A549 (cell line): ENCODE data around the gene ZCWPW1. TPM values are rescaled to one million over a fixed set of nuclear protein-coding genes. Genes with fewer than 3 reads are reported as not detected.
A peak's percentile ranks its signal among the peaks of the same experiment; 100 is the strongest.

ENCODE experiments used
- ATAC-seq, 2 experiments: fragments of 200-7000 bp in 1 of 2; fragments of >200 bp in 1 of 2; cut with Nextera tagmentation in 1 of 2; cut with Tn5 transposase in 1 of 2; 3 replicates each; pipeline versions ENCODE4 v1.8.0 to v1.9.1; 2018 to 2020; ENCODE audit warnings: mild to moderate bottlenecking in 1 of 2, moderate library complexity in 1 of 2
- CTCF ChIA-PET: fragments of 300-600 bp; sonication (Branson Sonifier 250); formaldehyde crosslinking; extraction: SDS; loops from one replicate; lab custom pipeline; 2021; ENCODE audit warnings: antibody characterized with exemption, inconsistent platforms; lab: Yijun Ruan, JAX
- POLR2A ChIA-PET: fragments of 350-600 bp; formaldehyde crosslinking; extraction: SDS; loops from one replicate; lab custom pipeline; 2021; ENCODE audit warnings: antibody characterized with exemption, inconsistent platforms; lab: Yijun Ruan, JAX
- DNase-seq, 2 experiments: peaks; one replicate each; pipeline versions ENCODE4 v3.0.0 to v3.0.0-alpha.2; 2011 to 2016; ENCODE audit warnings: low read depth in 1 of 2, low spot score in 1 of 2
- FAIRE-seq: peaks from 2 replicates; lab custom pipeline; 2011; peaks lifted over from hg19 to GRCh38; lab: Jason Lieb, UNC
- H3K27ac ChIP-seq, 2 experiments: fragments of >200 bp; sonication (Bioruptor Twin); formaldehyde crosslinking; 3 replicates each; pipeline ENCODE4 v1.5.1; 2016 to 2017
- H3K4me1 ChIP-seq: fragments of >200 bp; sonication (Bioruptor Twin); formaldehyde crosslinking; 3 replicates; pipeline ENCODE4 v1.6.1; 2016
- H3K4me2 ChIP-seq: fragments of >200 bp; sonication (Bioruptor Twin); formaldehyde crosslinking; 3 replicates; pipeline ENCODE4 v1.6.1; 2016
- H3K4me3 ChIP-seq: fragments of >200 bp; sonication (Bioruptor Twin); formaldehyde crosslinking; 3 replicates; pipeline ENCODE4 v1.5.1; 2016
- H3K9me3 ChIP-seq: fragments of >200 bp; sonication (Bioruptor Twin); formaldehyde crosslinking; 3 replicates; pipeline ENCODE4 v1.6.1; 2016
- CBX2 ChIP-seq: fragments of 200-600 bp; sonication (generic); IDR thresholded peaks from 2 replicates; pipeline ENCODE4 v1.6.1; 2016; ENCODE audit warnings: low read depth, mild to moderate bottlenecking, borderline replicate concordance
- CHD4 ChIP-seq: fragments of 200-600 bp; sonication (generic); IDR thresholded peaks from 2 replicates; pipeline ENCODE4 v1.6.1; 2016; ENCODE audit warnings: antibody characterized with exemption, mild to moderate bottlenecking, borderline replicate concordance
- EHF ChIP-seq: fragments of 250-450 bp; sonication (Bioruptor Pico); IDR thresholded peaks from 2 replicates; pipeline ENCODE4 v1.5.0; 2020; ENCODE audit warnings: mild to moderate bottlenecking
- GATA3 ChIP-seq: IDR thresholded peaks from 2 replicates; pipeline ENCODE4 v1.6.1; 2012; ENCODE audit warnings: borderline replicate concordance
- JUN ChIP-seq, 2 experiments: fragments of >200 bp; sonication (Bioruptor Twin); formaldehyde crosslinking; IDR thresholded peaks; 2 replicates in 1 of 2; 3 replicates in 1 of 2; pipeline ENCODE4 v1.6.1; 2016 to 2017
- MAFK ChIP-seq: fragments of 450-650 bp; IDR thresholded peaks from 2 replicates; pipeline ENCODE4 v1.6.1; 2014; ENCODE audit not compliant: partially characterized antibody
- MAZ ChIP-seq: fragments of 150-350 bp; IDR thresholded peaks from 2 replicates; pipeline ENCODE4 v1.6.1; 2014; ENCODE audit warnings: antibody characterized with exemption, low read depth, low read length, borderline replicate concordance
- POLR2A ChIP-seq: IDR thresholded peaks from 2 replicates; pipeline ENCODE4 v1.6.1; 2012; ENCODE audit warnings: mild to moderate bottlenecking, low read length
- RNF2 ChIP-seq: fragments of 200-600 bp; sonication (generic); IDR thresholded peaks from 2 replicates; pipeline ENCODE4 v1.6.1; 2016; ENCODE audit warnings: low read depth, mild to moderate bottlenecking, antibody characterized with exemption, moderate library complexity, borderline replicate concordance
- USF2 ChIP-seq: fragments of 450-650 bp; IDR thresholded peaks from 2 replicates; pipeline ENCODE4 v1.6.1; 2014; ENCODE audit warnings: antibody characterized with exemption
- ZNF302 ChIP-seq: fragments of 250-450 bp; sonication (Bioruptor Pico); IDR thresholded peaks from 2 replicates; pipeline ENCODE4 v1.9.0; 2021; ENCODE audit warnings: inconsistent platforms, mild to moderate bottlenecking, moderate library complexity
- ZSCAN20 ChIP-seq: fragments of 250-450 bp; sonication (Bioruptor Pico); IDR thresholded peaks from 2 replicates; pipeline ENCODE4 v1.8.0; 2022; ENCODE audit warnings: mild to moderate bottlenecking, moderate library complexity
- WGBS: methylation state at CpG from one replicate; pipeline ENCODE4 v1.1.6; 2017; ENCODE audit errors: missing lambda C conversion rate; 5-methylcytosine and 5-hydroxymethylcytosine counted together
- polyA plus RNA-seq, 4 experiments: library from polyadenylated mRNA; depleted of rRNA in 3 of 4; stranded (reverse); fragments of >200 nt; fragmentation: RNase III in 1 of 4; extraction: RNeasy Plus Mini Kit Qiagen cat#74134 plus additional on column Dnase treatment in 1 of 4; gene quantifications; 2 replicates in 3 of 4; 3 replicates in 1 of 4; pipeline ENCODE4 v1.2.3, GENCODE V29; 2011 to 2017
- TF ChIP-seq, protein P1 (sequence below): IDR thresholded peaks from 2 replicates; pipeline ENCODE4 v1.6.1; 2012
- TF ChIP-seq, protein P2 (sequence below): fragments of >200 bp; sonication (Bioruptor Twin); formaldehyde crosslinking; IDR thresholded peaks from 3 replicates; pipeline ENCODE4 v1.6.1; 2016

ZCWPW1 gene
- polyA plus RNA-seq, 2 of the 4 experiments (the other 2 are of a cell fraction): 2.0 to 4.2 TPM

- Histone ChIP-seq H3K4me1 (no peaks in the 10 kb centered on the region), H3K27ac (no peak overlapping the region), H3K4me2 (no peak overlapping the region), H3K9me3 (no peaks in the 10 kb centered on the region), H3K4me3 (no peak overlapping the region)
- ATAC-seq (peak; percentile 44 to 49; a peak in 5 of 6 replicates), FAIRE-seq (no peak), DNase-seq (no peak)
- 78% methylated on average over 12 of the region's 13 CpGs for WGBS
- CTCF ChIA-PET: interaction anchor here (0.8 to 3.3 kb wide), 3 partner anchors 10 to 32 kb away, joined by 3 to 20 read pairs (median 3); no protein-coding TSS in a partner anchor
- POLR2A ChIA-PET: no interaction called here
- TF ChIP-seq POLR2A (no peak), EHF (no peak), ZSCAN20 (CRISPR knock-in tag) (no peak), JUN (IDR thresholded peaks at IDR 0.05) (no peak), ZNF302 (CRISPR knock-in tag) (no peak)
- TF ChIP-seq, protein P1, sequence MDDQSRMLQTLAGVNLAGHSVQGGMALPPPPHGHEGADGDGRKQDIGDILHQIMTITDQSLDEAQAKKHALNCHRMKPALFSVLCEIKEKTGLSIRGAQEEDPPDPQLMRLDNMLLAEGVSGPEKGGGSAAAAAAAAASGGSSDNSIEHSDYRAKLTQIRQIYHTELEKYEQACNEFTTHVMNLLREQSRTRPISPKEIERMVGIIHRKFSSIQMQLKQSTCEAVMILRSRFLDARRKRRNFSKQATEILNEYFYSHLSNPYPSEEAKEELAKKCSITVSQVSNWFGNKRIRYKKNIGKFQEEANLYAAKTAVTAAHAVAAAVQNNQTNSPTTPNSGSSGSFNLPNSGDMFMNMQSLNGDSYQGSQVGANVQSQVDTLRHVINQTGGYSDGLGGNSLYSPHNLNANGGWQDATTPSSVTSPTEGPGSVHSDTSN: no peak
- TF ChIP-seq, protein P2, sequence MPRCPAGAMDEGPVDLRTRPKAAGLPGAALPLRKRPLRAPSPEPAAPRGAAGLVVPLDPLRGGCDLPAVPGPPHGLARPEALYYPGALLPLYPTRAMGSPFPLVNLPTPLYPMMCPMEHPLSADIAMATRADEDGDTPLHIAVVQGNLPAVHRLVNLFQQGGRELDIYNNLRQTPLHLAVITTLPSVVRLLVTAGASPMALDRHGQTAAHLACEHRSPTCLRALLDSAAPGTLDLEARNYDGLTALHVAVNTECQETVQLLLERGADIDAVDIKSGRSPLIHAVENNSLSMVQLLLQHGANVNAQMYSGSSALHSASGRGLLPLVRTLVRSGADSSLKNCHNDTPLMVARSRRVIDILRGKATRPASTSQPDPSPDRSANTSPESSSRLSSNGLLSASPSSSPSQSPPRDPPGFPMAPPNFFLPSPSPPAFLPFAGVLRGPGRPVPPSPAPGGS: no peak
Observed at GRCh38 chr7:100397315-100398081, 31.0 kb downstream of the ZCWPW1 start.

- FAIRE-seq (no peak), DNase-seq (no peak), ATAC-seq (no peak)
- POLR2A ChIA-PET: interaction anchor here (0.6 kb wide), 1 partner anchor 235 kb away, joined by 10 read pairs; no protein-coding TSS in a partner anchor
- Histone ChIP-seq H3K27ac (no peak overlapping the region), H3K4me3 (no peak overlapping the region), H3K4me2 (no peak overlapping the region), H3K9me3 (no peaks in the 10 kb centered on the region), H3K4me1 (no peaks in the 10 kb centered on the region)
- 59% methylated on average over 9 of the region's 9 CpGs for WGBS
- CTCF ChIA-PET: interaction anchor here (1.0 to 3.3 kb wide), 2 partner anchors 11 to 31 kb away, joined by 3 to 20 read pairs; no protein-coding TSS in a partner anchor
- TF ChIP-seq CBX2 (no peak), CHD4 (no peak), JUN (IDR thresholded peaks at IDR 0.05) (no peak), USF2 (no peak), RNF2 (no peak)
Observed at GRCh38 chr7:100396421-100396982, 32.0 kb downstream of the ZCWPW1 start.

GRCh38 chr7:100394077-100394476 is 34.4 kb downstream of the ZCWPW1 start:
- POLR2A ChIA-PET: interaction anchor here (1.3 kb wide), 1 partner anchor 34 kb away, joined by 7 read pairs; the partner anchor contains the start of gene ZCWPW1
- TF ChIP-seq GATA3 (no peak), MAFK (no peak), POLR2A (no peak), MAZ (no peak)
- DNase-seq (no peak), ATAC-seq (no peak), FAIRE-seq (no peak)
- Histone ChIP-seq H3K4me2 (no peak overlapping the region), H3K27ac (no peak overlapping the region), H3K9me3 (no peaks in the 10 kb centered on the region), H3K4me1 (no peaks in the 10 kb centered on the region), H3K4me3 (no peak overlapping the region)
- 52% methylated on average over 2 of the region's 2 CpGs for WGBS
- CTCF ChIA-PET: interaction anchor here (0.6 to 2.2 kb wide), 5 partner anchors 12 to 114 kb away, joined by 3 to 10 read pairs (median 3); no protein-coding TSS in a partner anchor
